Choroid plexus epithelial cell (primary cell): ENCODE measurements around the gene TBX4.
"Not testable (repeated sequence)": the region's sequence is repeated elsewhere in the genome, so short reads cannot be mapped to it uniquely, and the experiment has no call there.

Source experiments
- DNase-seq: peaks from one replicate; pipeline ENCODE4 v3.0.0-alpha.2; 2010; ENCODE audit warnings: low read depth
- H3K4me3 ChIP-seq: 2 replicates; pipeline ENCODE4 v1.5.1; 2011; ENCODE audit warnings: low read depth, mild to moderate bottlenecking, control low read depth, low read length, moderate library complexity
- CTCF ChIP-seq: conservative IDR thresholded peaks from 2 replicates; pipeline ENCODE4 v1.5.1; 2011; ENCODE audit warnings: low read depth, mild to moderate bottlenecking, control low read depth, inconsistent platforms, low read length, moderate library complexity

The TBX4 gene

GRCh38 chr17:61423967-61424649 is 28.1 kb upstream of the TBX4 start:
- no peak for TF ChIP-seq CTCF
- DNase-seq = no peak
- no peak overlapping the region for H3K4me3 ChIP-seq

DNA sequence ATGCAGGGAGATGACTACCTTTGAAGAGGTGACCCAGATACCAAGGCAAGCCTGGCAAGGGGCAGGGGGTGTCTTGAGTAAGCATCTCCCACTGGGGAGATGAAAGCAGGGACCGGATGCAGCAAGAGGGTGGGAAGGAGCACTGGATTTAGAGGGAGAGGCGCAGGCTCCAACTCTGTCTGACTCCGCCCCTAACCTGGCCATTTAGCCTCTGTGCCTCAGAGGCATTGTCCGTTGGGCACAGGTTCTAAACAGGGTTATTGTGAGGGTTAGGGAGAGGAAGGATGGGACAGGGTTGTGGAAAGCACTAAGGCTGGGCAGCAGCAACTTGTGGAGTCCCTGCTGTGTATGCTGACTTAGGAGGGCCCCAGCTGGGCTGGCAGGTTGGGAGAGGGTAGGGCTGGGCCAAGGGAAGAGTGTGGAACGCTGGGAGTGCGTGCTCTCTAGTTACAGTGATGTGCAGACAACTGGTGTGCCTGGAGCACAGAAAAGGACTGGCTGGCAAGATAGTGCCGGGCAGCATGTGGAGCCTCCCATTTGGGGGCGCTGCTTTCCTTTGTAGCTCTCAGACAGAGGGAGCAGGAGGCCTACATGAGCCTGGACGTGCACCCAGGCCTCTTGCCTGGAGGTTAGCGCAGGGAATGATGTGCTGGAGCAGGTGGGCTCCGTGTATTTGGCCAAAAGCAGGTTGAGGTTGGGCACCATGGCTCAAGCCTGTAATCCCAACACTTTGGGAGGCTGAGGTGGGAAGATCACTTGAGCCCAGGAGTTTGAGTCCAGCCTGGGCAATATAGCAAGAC is 26.3 kb upstream of the TBX4 start:
- DNase-seq = peak; percentile 35
- H3K4me3 ChIP-seq = no peak overlapping the region
- peak; percentile 37 for TF ChIP-seq CTCF

GRCh38 chr17:61426482-61427304 is 25.5 kb upstream of the TBX4 start:
- peak; percentile 63 for DNase-seq
- no peak overlapping the region for H3K4me3 ChIP-seq
- peak; percentile 28 for TF ChIP-seq CTCF

- DNase-seq = no peak
- no peak overlapping the region for H3K4me3 ChIP-seq
- TF ChIP-seq CTCF = no peak
Observed at GRCh38 chr17:61427567-61427966, 24.7 kb upstream of the TBX4 start.

DNA sequence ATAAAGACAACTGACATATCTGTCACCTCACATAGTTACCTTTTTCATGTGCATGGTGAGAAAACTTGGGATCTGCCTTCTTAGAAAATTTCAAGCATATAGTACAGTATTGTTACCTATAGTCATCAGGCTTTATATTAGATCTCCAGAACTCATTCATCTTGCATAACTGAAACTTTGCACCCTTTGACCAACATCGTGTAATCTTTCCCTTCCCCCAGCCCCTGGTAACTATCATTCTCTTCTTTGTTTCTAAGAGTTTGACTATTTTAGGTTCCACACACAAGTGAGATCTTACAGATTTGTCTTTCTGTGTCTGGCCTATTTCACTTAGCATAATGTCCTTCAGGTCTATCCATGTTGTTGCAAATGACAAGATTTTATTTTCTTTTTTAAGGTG is 22.9 kb upstream of the TBX4 start:
- H3K4me3 ChIP-seq = no peak overlapping the region
- no peak for DNase-seq
- no peak for TF ChIP-seq CTCF

- not testable (repeated sequence) for H3K4me3 ChIP-seq, DNase-seq
Observed at GRCh38 chr17:61429831-61430230, 22.4 kb upstream of the TBX4 start.
